ENCODE measurements around the gene KLHDC7B.
A peak's percentile ranks its signal among the peaks of the same experiment; 100 is the strongest.
"Not testable (repeated sequence)": the region's sequence is repeated elsewhere in the genome, so short reads cannot be mapped to it uniquely, and the experiment has no call there.

The KLHDC7B gene

GRCh38 chr22:50517495-50518260, 28.0 kb upstream of the KLHDC7B start:
- DNase-seq: no peak

- DNase-seq: no peak
These were observed 27.1 kb upstream of the KLHDC7B start for GRCh38 chr22:50518606-50519005.

- DNase-seq: no peak
These were observed 26.5 kb upstream of the KLHDC7B start for GRCh38 chr22:50519151-50519550.

- DNase-seq: not testable (repeated sequence)
These were observed 25.5 kb upstream of the KLHDC7B start for GRCh38 chr22:50520184-50520583.

- no peak for DNase-seq
These were observed 24.8 kb upstream of the KLHDC7B start for GRCh38 chr22:50520826-50521453.

GRCh38 chr22:50521710-50522109, 24.0 kb upstream of the KLHDC7B start:
- DNase-seq: no peak

- no peak for DNase-seq
These were observed 23.4 kb upstream of the KLHDC7B start for GRCh38 chr22:50522208-50522805.

GRCh38 chr22:50522806-50523438, 22.8 kb upstream of the KLHDC7B start:
- no peak for DNase-seq

GRCh38 chr22:50523458-50523805, 22.3 kb upstream of the KLHDC7B start:
- DNase-seq: no peak

GRCh38 chr22:50523806-50524675, 21.7 kb upstream of the KLHDC7B start:
- no peak for DNase-seq

GRCh38 chr22:50524676-50525103, 21.0 kb upstream of the KLHDC7B start:
- DNase-seq: no peak

GRCh38 chr22:50525104-50525857, 20.4 kb upstream of the KLHDC7B start, which contains the start of gene SCO2:
Gene SCO2 (minus strand): TSS chr22:50525598. CDS start chr22:50524411, 1,187 bp downstream.
- peak; percentile 96 for DNase-seq

GRCh38 chr22:50525858-50526107, 19.9 kb upstream of the KLHDC7B start:
- DNase-seq: no peak

GRCh38 chr22:50526108-50526833, 19.4 kb upstream of the KLHDC7B start:
- peak; percentile 81 for DNase-seq

- DNase-seq: peak; percentile 66
These were observed 18.6 kb upstream of the KLHDC7B start for GRCh38 chr22:50526834-50527801.

- no peak for DNase-seq
These were observed 17.6 kb upstream of the KLHDC7B start for GRCh38 chr22:50527921-50528681.

- no peak for DNase-seq
These were observed 16.9 kb upstream of the KLHDC7B start for GRCh38 chr22:50528682-50529415.

- no peak for DNase-seq
These were observed 16.2 kb upstream of the KLHDC7B start for GRCh38 chr22:50529416-50529896.

All from inflammatory macrophage treated with lipopolysaccharide for 4 hours (primary cell).